Fibroblast of pulmonary artery (primary cell): ENCODE results near the gene WASHC4.
"Not testable (repeated sequence)": the region's sequence is repeated elsewhere in the genome, so short reads cannot be mapped to it uniquely, and the experiment has no call there.

Experiments used
- DNase-seq: peaks from one replicate; pipeline ENCODE4 v3.0.0-alpha.2; 2010; ENCODE audit warnings: low read depth
- H3K4me3 ChIP-seq: replicated peaks from 2 replicates; pipeline ENCODE4 v1.5.1; 2011; ENCODE audit warnings: low read depth, mild to moderate bottlenecking, control low read depth, low read length, moderate library complexity
- TF ChIP-seq, protein P1 (sequence below): IDR thresholded peaks from 2 replicates; pipeline ENCODE4 v1.5.1; 2011; ENCODE audit warnings: mild to moderate bottlenecking, control low read depth, low read length, inconsistent platforms; ENCODE audit errors: missing control alignments

WASHC4 gene

GRCh38 chr12:105177208-105177607 lies 69.7 kb downstream of the WASHC4 start:
- TF ChIP-seq, protein P1, sequence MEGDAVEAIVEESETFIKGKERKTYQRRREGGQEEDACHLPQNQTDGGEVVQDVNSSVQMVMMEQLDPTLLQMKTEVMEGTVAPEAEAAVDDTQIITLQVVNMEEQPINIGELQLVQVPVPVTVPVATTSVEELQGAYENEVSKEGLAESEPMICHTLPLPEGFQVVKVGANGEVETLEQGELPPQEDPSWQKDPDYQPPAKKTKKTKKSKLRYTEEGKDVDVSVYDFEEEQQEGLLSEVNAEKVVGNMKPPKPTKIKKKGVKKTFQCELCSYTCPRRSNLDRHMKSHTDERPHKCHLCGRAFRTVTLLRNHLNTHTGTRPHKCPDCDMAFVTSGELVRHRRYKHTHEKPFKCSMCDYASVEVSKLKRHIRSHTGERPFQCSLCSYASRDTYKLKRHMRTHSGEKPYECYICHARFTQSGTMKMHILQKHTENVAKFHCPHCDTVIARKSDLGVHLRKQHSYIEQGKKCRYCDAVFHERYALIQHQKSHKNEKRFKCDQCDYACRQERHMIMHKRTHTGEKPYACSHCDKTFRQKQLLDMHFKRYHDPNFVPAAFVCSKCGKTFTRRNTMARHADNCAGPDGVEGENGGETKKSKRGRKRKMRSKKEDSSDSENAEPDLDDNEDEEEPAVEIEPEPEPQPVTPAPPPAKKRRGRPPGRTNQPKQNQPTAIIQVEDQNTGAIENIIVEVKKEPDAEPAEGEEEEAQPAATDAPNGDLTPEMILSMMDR: no peak
- no peak overlapping the region for H3K4me3 ChIP-seq
- no peak for DNase-seq

GRCh38 chr12:105179114-105179513 lies 71.6 kb downstream of the WASHC4 start:
- not testable (repeated sequence) for DNase-seq, H3K4me3 ChIP-seq

DNA sequence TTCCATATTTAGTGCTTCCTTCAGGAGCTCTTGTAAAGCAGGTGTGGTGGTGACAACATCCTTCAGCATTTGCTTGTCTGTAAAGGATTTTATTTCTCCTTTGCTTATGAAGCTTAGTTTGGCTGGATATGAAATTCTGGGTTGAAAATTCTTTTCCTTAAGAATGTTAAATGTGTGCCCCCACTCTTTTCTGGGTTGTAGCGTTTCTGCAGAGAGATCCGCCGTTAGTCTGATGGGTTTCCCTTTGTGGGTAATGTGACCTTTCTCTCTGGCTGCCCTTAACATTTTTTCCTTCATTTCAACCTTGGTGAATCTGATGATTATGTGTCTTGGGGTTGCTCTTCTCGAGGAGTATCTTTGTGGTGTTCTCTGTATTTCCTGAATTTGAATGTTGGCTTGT lies 75.9 kb downstream of the WASHC4 start:
- DNase-seq, H3K4me3 ChIP-seq: not testable (repeated sequence)

GRCh38 chr12:105183976-105184375 lies 76.4 kb downstream of the WASHC4 start:
- not testable (repeated sequence) for H3K4me3 ChIP-seq, DNase-seq

- DNase-seq: no peak
- TF ChIP-seq, protein P1: no peak
- no peak overlapping the region for H3K4me3 ChIP-seq
These were observed 81.8 kb downstream of the WASHC4 start for GRCh38 chr12:105189293-105189692.

- TF ChIP-seq, protein P1: no peak
- H3K4me3 ChIP-seq: no peak overlapping the region
- no peak for DNase-seq
These were observed 83.0 kb downstream of the WASHC4 start for GRCh38 chr12:105190530-105190929.

DNA sequence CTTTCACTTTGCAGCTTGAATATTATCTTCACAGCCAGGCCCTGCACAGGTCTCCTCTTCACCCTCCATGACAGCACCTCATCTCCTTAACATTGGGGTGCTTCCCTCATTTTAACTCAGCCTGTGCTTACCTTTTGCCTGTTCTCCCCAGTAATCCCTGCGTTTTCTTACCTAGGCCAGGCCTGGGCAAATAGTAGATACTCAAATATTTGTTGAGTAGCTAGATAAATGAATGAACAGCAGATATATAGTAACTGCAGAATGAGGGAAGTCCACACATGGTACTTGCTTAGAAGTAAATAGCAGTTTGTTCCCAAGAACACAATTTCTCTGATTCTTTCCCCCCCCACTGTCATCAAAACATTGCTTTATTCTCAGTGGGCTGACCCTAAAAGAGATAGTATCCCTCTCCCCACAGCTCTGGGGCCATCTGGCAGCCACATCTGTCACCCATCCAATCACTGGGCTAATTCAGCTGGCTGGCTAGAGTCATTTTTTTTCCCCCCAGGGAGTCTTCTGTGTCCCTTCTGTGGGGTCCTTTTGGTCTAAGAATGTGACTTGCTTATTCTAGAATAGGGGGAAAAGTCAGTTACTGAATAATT lies 85.2 kb downstream of the WASHC4 start:
- TF ChIP-seq, protein P1: no peak
- DNase-seq: no peak
- H3K4me3 ChIP-seq: no peak overlapping the region

- no peak for DNase-seq
- TF ChIP-seq, protein P1: no peak
- no peak overlapping the region for H3K4me3 ChIP-seq
These were observed 87.4 kb downstream of the WASHC4 start for GRCh38 chr12:105194947-105195346.

GRCh38 chr12:105196090-105196489 lies 88.6 kb downstream of the WASHC4 start:
- TF ChIP-seq, protein P1: no peak
- no peak overlapping the region for H3K4me3 ChIP-seq
- DNase-seq: no peak
